CMK (cell line): ENCODE measurements around the gene WDR88.
"Not testable (repeated sequence)": the region's sequence is repeated elsewhere in the genome, so short reads cannot be mapped to it uniquely, and the experiment has no call there.

Experiments
- DNase-seq: peaks from one replicate; pipeline ENCODE4 v3.0.0-alpha.2; 2010; ENCODE audit warnings: low read depth

WDR88 gene

DNA sequence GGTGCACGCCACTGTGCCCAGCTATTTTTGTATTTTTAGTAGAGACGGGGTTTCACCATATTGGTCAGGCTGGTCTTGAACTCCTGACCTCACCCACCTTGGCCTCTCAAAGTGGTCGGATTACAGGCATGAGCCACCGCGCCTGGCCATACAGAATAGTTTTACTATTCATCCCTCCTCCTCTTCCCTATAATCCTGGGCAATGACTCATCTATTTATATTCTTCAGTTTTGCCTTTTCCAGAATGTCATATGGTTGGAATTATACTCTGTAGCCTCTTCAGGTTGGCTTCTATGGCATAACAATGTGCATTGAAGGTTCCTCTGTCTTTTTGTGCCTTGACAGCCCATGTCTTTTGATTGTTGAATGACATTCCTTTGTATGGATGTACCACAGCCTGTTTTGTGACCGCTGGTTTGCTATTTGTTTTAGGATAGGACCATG lies 40.0 kb downstream of the WDR88 start:
- DNase-seq, result no peak

DNA sequence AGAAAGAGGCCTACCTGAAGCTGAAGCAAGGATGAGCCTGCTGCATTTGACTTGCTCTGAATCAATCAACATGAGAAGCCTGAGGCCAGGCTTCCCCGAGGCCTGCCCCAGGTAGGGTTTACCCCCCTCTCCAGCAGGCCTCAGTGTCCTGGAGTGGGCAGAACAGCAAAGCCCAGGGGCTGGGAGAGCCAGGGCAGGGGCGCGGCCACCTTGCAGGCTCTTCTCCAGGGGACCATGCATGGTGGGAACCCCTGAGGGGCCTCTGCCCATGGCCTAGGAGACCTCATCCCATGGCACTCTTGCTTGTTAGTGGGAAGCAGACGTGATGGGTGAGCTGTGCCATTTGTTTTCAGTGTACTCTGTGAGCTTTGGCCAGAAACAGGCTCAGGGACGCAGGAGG lies 42.3 kb downstream of the WDR88 start:
- no peak for DNase-seq

DNA sequence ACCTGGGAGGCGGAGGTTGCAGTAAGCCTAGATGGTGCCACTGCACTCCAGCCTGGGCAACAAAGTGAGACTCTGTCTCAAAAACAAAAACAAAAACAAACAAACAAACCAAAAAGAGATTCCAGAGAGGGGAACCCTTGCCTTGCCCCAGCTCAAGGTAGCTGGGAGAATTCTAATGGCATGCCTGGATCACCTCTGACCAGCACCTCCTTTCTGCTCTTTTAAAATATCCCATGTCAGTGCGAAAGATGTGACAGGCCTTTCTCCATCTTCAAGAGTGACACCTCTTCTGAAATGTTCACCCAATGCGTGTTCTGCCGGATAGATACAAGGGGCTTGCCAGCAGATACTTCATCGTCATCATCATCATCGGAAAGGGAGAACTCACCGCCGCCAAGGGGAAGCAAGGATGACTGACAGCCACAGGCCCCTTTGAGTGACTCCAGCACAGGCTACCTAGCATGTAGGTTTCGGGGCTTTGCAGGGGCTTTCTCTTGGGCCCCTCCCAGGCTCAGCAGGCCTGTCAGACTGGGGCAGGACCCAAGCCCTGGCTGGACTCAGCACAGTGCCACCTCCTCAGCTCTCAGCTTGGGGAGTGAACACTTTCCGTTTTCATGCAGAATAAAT lies 43.4 kb downstream of the WDR88 start:
- no peak for DNase-seq

DNA sequence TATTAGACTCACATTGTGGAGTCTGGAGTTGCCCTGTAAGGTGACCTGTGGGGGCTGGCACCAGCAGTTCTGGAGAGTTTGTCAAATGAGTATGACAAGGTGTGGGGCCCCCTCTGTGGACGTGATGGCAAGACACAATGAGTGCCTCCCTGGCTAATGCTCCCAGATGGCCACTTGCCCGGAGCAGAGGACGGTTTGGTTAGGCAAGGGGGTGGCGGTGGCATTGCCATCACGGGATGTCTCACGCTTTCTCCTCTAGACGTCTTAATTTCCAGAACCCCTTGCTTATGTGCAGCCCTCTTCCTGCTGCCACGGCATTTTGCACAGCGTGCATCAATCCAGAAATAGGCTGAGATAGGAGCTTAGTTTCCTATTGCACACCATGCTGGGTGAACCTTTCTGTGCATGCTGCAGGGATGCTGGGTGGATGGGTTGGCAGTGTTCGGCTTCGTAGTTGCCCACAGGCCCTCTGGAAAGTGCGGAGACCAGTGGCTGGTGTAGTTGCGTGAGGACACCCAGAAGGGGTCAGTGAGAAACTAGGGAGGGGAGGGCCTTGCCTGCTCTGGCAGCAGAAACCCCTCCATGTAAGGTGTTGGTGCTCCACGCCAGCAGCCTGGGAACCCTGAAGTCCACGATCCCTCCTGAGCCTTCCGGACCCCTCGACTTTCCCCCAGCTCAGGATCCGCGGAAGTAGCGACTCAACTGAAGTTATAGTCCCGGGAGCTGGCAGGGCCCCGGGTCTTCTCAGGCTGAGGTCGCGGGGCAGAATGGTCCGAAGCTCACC lies 44.2 kb downstream of the WDR88 start:
- no peak for DNase-seq

DNA sequence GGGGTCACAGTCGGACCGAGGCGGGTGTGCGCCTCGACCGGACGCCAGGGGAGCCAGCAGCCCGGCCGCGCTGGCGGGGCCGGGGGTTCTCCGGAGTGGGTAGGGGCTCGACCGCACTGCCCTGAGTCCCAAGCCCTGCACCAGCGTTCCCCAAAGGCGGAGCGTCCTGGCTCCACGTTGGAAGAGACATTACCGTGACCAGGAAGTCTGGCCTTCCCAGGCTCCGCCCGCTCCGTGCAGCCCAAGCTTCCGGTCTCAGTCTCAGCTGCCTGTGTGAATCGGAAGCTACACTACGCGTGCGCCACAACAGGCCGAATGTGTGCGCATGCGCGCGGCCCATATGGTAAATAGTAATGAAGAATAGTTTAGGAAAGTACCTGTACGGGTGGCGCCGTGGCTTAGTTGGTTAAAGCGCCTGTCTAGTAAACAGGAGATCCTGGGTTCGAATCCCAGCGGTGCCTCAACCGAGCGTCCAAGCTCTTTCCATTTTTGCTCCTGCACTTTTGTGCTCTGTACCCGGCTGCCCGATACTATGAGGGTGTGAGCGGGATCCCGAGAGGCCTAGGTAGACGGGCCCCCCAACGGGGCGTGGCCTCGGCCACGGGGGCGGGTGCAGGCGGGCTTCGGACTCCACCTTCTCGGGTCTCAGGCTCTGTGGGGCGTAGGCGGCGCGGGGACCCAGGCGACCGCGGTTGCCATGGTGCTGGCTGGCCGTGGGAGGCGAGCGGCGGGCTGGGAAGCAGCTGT lies 44.9 kb downstream of the WDR88 start:
- peak; percentile 98 for DNase-seq

GRCh38 chr19:33177417-33177979 lies 45.6 kb downstream of the WDR88 start:
- no peak for DNase-seq

DNA sequence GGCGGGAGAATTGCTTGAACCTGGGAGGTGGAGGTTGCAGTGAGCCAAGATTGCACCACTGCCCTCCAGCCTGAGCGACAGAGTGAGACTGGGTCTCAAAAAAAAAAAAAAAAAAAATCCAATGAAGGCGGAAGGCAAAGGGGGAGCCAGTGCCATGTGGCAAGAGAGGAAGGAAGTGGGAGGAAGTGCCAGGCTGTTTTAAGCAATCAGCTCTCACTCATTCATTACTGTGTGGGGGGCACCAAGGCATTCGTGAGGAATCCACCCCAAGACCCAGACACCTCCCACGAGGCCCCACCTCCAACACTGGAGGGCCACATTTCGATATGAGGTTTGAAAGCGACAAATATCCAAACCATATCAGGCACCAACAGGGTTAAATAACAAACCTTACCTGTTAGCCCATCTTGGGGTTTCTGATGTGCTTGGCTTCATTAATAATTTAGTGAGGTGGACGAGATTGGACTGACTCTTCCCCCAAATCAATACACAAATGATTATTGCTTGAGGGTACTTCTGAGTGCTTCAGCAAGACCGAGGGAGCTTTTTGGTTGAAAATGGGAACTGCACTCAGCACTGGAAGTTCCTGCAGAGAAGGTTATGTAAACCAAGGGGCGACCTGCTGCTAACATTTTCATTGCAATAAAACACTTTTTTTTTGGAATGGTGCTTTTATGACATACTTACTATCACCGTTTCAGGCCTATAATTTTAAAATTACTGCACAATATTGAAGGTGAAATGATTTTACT lies 54.7 kb downstream of the WDR88 start:
- no peak for DNase-seq

DNA sequence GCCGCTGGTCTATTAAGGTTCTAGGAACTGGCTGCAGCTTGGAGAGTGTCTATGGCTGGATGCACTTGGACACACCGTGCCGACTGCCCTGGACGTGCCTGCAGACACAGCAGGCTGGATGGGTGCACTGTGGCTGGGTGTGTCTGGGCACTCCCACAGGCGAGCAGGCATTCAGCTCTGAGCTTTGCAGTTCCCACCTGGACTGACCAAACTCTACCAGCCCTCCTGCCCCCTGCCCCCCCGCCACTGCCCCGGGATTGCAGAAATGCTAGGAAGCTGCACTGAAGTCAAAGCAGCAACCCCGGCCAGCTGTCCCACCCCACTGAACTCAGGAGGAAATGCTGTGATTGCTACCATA lies 55.2 kb downstream of the WDR88 start:
- DNase-seq, result no peak

DNA sequence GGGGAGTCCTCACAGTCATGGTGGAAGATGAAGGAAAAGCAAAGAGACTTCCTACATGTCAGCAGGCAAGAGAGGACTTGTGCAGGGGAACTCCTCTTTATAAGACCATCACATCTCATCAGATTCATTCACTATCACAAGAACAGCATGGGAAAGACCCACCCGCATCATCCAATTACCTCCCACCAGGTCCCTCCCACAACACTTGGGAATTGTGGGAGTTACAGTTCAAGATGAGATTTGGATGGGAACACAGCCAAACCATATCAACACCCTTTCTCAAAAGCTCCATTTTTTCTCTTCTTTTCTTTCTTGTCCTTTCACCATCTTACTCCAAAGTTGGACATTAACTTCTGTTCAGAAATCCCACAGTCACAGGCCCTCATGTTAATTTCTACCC lies 57.5 kb downstream of the WDR88 start:
- no peak for DNase-seq

DNA sequence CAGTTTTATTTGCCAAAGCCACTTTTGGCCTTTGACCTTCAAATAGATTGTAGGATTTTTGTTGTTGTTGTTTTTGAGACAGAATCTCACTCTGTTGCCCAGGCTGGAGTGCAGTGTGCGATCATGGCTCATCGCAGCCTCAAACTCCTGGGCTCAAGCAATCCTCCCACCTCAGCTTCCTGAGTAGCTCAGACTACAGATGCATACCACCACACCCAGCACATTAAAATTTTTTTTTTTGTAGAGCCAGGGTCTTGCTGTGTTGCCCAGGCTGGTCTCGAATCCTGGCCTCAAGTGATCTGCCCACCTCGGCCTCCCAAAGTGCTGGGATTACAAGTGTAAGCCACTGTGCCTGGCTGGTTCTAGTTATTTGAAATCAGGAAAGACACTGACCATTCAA lies 59.2 kb downstream of the WDR88 start:
- DNase-seq, result not testable (repeated sequence)

GRCh38 chr19:33191501-33191900 lies 59.6 kb downstream of the WDR88 start:
- no peak for DNase-seq

DNA sequence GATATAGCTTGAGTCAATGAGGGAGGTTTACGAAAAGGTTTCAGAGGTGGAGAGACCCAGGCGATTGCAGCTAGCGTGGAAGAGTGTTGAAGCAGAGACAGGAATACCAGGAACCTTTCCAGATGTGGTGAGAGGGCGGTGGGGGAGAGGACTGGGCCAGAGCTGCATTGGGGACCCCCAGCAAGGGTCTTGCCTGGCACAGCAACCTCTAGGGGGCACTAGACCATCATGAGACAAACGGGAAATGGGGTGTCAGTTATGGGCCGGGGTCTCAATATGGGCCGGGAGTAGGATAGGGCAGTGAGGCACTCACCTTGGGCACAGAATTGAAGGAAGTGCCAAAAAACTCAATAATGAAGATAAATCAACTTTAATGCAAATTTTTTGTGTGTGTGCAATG lies 60.1 kb downstream of the WDR88 start:
- DNase-seq, result no peak

GRCh38 chr19:33193269-33193864 lies 61.5 kb downstream of the WDR88 start:
- no peak for DNase-seq

GRCh38 chr19:33193865-33194362 lies 62.0 kb downstream of the WDR88 start, which contains the start of gene LRP3:
TSS of gene LRP3 (plus strand) at chr19:33194330. CDS start at chr19:33194786, 456 bp downstream.
- no peak for DNase-seq

DNA sequence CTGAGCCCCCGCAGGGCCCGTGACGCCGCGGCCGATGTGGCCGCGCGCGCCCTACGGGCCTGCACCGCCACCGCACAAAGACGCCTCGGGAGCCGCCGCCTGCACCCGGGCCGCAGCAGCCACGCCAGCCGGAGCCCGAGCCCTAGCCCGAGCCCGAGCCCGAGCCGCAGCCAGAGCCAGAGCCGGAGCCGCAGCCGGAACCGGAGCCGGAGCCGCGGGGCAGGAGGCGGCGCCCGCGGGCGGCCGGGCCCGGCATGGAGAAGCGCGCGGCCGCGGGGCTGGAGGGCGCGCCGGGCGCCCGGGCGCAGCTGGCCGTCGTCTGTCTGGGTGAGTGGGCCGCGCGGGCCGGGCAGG lies 62.6 kb downstream of the WDR88 start:
- DNase-seq, result no peak

DNA sequence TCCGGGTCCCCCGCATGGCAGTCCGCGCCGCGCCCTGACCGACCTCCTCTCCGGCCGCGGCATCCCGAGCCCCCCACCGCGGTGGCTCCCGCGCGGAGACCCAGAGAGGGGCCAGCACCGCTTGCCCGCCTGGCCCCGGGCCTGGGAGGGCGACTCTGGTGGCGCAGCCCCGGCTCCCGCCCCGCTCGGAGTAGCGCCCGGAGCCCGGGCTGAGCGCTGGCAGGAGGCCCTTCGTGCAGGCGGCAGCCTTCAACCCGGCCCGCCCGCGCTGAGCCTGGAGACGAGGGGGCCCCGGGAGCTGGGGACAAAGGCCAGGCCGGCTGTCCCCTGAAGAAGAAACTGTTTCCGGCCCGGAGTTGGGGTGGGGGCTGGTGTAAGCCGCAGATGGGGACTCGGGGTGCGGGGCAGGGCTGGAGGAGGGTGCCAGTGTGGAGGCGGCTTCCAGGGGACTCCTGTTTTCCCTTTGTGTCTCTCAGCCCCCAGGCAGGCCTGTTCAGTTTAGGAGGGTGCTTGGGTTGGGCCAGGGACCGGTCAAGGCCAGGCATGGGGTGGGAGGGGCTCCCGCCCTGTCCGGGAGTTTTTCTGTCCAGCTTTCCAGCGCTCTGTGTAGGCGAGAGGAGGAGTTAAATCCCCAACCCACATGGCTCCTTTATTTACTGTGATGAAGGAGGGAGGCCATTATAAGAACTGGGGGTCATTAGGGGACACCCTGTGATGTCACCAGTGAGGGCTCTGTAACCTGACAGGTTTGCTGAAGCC lies 63.2 kb downstream of the WDR88 start:
- DNase-seq, result no peak

- DNase-seq, result no peak
Measured at GRCh38 chr19:33195645-33196347, 63.9 kb downstream of the WDR88 start.

DNA sequence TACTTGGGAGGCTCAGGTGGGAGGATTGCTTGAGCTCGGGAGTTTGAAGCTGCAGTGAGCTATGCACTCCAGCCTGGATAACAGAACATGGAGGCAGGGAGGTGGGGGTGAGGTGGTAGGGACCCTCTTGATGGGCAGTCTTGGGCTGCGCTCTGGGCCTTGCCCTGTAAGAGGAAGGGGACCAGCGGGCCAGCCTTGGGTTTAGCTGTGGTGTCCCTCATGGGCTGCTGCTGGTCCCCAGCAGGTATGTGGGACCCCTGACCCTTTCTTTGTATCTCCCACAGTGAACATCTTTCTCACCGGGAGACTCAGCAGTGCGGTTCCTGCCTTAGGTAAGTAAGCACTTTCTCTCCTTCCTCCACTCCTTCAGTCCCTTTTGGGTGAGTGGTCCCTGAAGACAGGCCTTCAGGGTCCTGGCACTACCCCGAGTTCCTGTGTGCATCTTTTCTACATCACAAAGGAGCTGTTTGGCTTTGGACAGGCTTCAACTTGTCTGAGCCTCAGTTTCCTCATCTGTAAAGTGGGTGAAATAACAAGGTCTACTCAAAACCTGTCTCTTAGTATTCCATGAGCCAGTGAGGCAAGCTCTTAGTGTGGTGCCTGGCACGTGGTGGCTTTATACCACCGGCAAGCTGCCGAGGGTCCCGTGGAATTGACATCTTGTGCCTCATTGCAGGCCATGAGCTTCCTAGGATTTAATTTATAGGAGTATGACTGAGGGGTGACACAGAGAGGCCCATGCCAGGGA lies 64.7 kb downstream of the WDR88 start:
- DNase-seq, result no peak

- no peak for DNase-seq
Measured at GRCh38 chr19:33197591-33198000, 65.7 kb downstream of the WDR88 start.
